IMR-90 (cell line): ENCODE data around the gene THRB. TPM values are rescaled to one million over a fixed set of nuclear protein-coding genes. Genes with fewer than 3 reads are reported as not detected.

Source experiments
- ATAC-seq: fragments of 200-7000 bp; cut with Tn5 transposase; 2 replicates; pipeline ENCODE4 v1.9.1; 2020; ENCODE audit warnings: low read depth, mild to moderate bottlenecking, moderate library complexity
- BruUV-seq: library from RNA; stranded (reverse); fragments of 400-500 nt; replicated peaks from 2 replicates; lab custom pipeline; 2021; lab: Mats Ljungman, UMichigan
- CTCF ChIA-PET: fragments of 300-600 bp; formaldehyde crosslinking; extraction: SDS; loops from one replicate; lab custom pipeline; 2021; ENCODE audit warnings: antibody characterized with exemption; lab: Yijun Ruan, JAX
- POLR2A ChIA-PET: fragments of 300-600 bp; sonication (Branson Sonifier 250); formaldehyde crosslinking; loops from one replicate; lab custom pipeline; 2022; ENCODE audit warnings: antibody characterized with exemption; ENCODE audit not compliant: unreplicated experiment; lab: Charles Lee
- DNase-seq: peaks from one replicate; pipeline ENCODE4 v3.0.0; 2013
- H2AFZ ChIP-seq: replicated peaks from 2 replicates; pipeline ENCODE3; 2013; ENCODE audit warnings: low read length, mild to moderate bottlenecking; ENCODE audit not compliant: poor library complexity
- H2AK5ac ChIP-seq: 2 replicates; pipeline ENCODE4 v1.6.1; 2013; ENCODE audit warnings: low read depth, low read length, inconsistent platforms
- H2AK9ac ChIP-seq: replicated peaks from 2 replicates; pipeline ENCODE3; 2013; ENCODE audit warnings: mild to moderate bottlenecking, low read depth, low read length, moderate library complexity; ENCODE audit not compliant: poor library complexity
- H2BK120ac ChIP-seq: 2 replicates; pipeline ENCODE4 v1.6.1; 2013; ENCODE audit warnings: low read depth, low read length, inconsistent platforms
- H2BK15ac ChIP-seq: 3 replicates; pipeline ENCODE4 v1.6.1; 2013; ENCODE audit warnings: low read depth, low read length, inconsistent platforms
- H2BK20ac ChIP-seq: 2 replicates; pipeline ENCODE4 v1.6.1; 2013; ENCODE audit warnings: low read depth, mild to moderate bottlenecking, inconsistent platforms, low read length, moderate library complexity
- H2BK5ac ChIP-seq: 2 replicates; pipeline ENCODE4 v1.6.1; 2013; ENCODE audit warnings: mild to moderate bottlenecking, low read depth, low read length, inconsistent platforms; ENCODE audit not compliant: poor library complexity, severe bottlenecking
- H3K14ac ChIP-seq: replicated peaks from 2 replicates; pipeline ENCODE4 v1.6.1; 2013; ENCODE audit warnings: low read depth, low read length, inconsistent platforms
- H3K18ac ChIP-seq: 2 replicates; pipeline ENCODE4 v1.6.1; 2013; ENCODE audit warnings: low read depth, low read length, control low read depth
- H3K23ac ChIP-seq: 2 replicates; pipeline ENCODE4 v1.6.1; 2013; ENCODE audit warnings: low read depth, low read length, inconsistent platforms
- H3K27ac ChIP-seq: 2 replicates; pipeline ENCODE4 v1.5.1; 2013; ENCODE audit warnings: mild to moderate bottlenecking, control low read depth, low read length; ENCODE audit not compliant: insufficient read depth
- H3K27me3 ChIP-seq: 2 replicates; pipeline ENCODE4 v1.6.1; 2013; ENCODE audit warnings: low read length; ENCODE audit not compliant: control insufficient read depth, insufficient read depth
- H3K36me3 ChIP-seq: 2 replicates; pipeline ENCODE4 v1.6.1; 2013; ENCODE audit warnings: low read length, mixed read lengths; ENCODE audit not compliant: control insufficient read depth, insufficient read depth
- H3K4ac ChIP-seq: 2 replicates; pipeline ENCODE4 v1.6.1; 2013; ENCODE audit warnings: low read depth, low read length, inconsistent platforms
- H3K4me1 ChIP-seq: 2 replicates; pipeline ENCODE4 v1.6.1; 2013; ENCODE audit warnings: low read length, mixed read lengths; ENCODE audit not compliant: control insufficient read depth, insufficient read depth
- H3K4me2 ChIP-seq: 2 replicates; pipeline ENCODE4 v1.6.1; 2013; ENCODE audit warnings: low read depth, mild to moderate bottlenecking, control low read depth, low read length, moderate library complexity
- H3K4me3 ChIP-seq: 2 replicates; pipeline ENCODE4 v1.5.1; 2013; ENCODE audit warnings: low read depth, mild to moderate bottlenecking, control low read depth, low read length, moderate library complexity; ENCODE audit not compliant: insufficient read depth
- H3K56ac ChIP-seq: 2 replicates; pipeline ENCODE4 v1.6.1; 2013; ENCODE audit warnings: low read length, inconsistent platforms; ENCODE audit not compliant: insufficient read depth; ENCODE audit errors: extremely low read depth
- H3K79me1 ChIP-seq, 2 experiments: 2 replicates each; pipeline ENCODE4 v1.6.1; 2013; ENCODE audit warnings: low read length in 2 of 2, inconsistent platforms in 1 of 2, low read depth in 1 of 2
- H3K9ac ChIP-seq: 2 replicates; pipeline ENCODE4 v1.6.1; 2013; ENCODE audit warnings: low read depth, low read length, control low read depth
- H3K9me1 ChIP-seq: 2 replicates; pipeline ENCODE4 v1.6.1; 2013; ENCODE audit warnings: low read length, inconsistent platforms; ENCODE audit not compliant: insufficient read depth
- H3K9me3 ChIP-seq: 2 replicates; pipeline ENCODE4 v1.6.1; 2013; ENCODE audit warnings: low read length; ENCODE audit not compliant: control insufficient read depth, insufficient read depth
- H4K20me1 ChIP-seq: 2 replicates; pipeline ENCODE4 v1.6.1; 2013; ENCODE audit warnings: low read length, inconsistent platforms; ENCODE audit not compliant: insufficient read depth
- H4K5ac ChIP-seq: 2 replicates; pipeline ENCODE4 v1.6.1; 2013; ENCODE audit warnings: mild to moderate bottlenecking, low read depth, low read length, control low read depth
- H4K8ac ChIP-seq, 2 experiments: 2 replicates each; pipeline ENCODE4 v1.6.1; 2013; ENCODE audit warnings: low read depth in 2 of 2, low read length in 2 of 2, control low read depth in 1 of 2, inconsistent platforms in 1 of 2
- H4K91ac ChIP-seq: 2 replicates; pipeline ENCODE4 v1.6.1; 2013; ENCODE audit warnings: low read depth, low read length, inconsistent platforms; ENCODE audit not compliant: insufficient read depth
- BHLHE40 ChIP-seq: fragments of 150-350 bp; IDR thresholded peaks from 2 replicates; pipeline ENCODE4 v1.6.1; 2016; ENCODE audit warnings: mild to moderate bottlenecking, low read depth, low read length
- CHD1 ChIP-seq: IDR thresholded peaks from 2 replicates; pipeline ENCODE4 v1.6.1; 2012; ENCODE audit warnings: low read depth, low read length, improper control_type of control experiment
- CTCF ChIP-seq: conservative IDR thresholded peaks from 2 replicates; pipeline ENCODE4 v1.5.1; 2012; ENCODE audit warnings: mild to moderate bottlenecking, low read depth, low read length, improper control_type of control experiment
- FOS ChIP-seq: fragments of 150-350 bp; IDR thresholded peaks from 2 replicates; pipeline ENCODE4 v1.6.1; 2016; ENCODE audit warnings: low read depth, low read length
- MAFK ChIP-seq: IDR thresholded peaks from 2 replicates; pipeline ENCODE4 v1.6.1; 2012; ENCODE audit warnings: low read depth, low read length, improper control_type of control experiment
- MAZ ChIP-seq: IDR thresholded peaks from 2 replicates; pipeline ENCODE4 v1.6.1; 2012; ENCODE audit warnings: low read depth, mild to moderate bottlenecking, low read length, improper control_type of control experiment, moderate library complexity, borderline replicate concordance
- MXI1 ChIP-seq: IDR thresholded peaks from 2 replicates; pipeline ENCODE4 v1.6.1; 2012; ENCODE audit warnings: low read depth, mild to moderate bottlenecking, low read length, moderate library complexity, borderline replicate concordance
- NFE2L2 ChIP-seq: fragments of 150-350 bp; IDR thresholded peaks from 2 replicates; pipeline ENCODE4 v1.6.1; 2016; ENCODE audit warnings: low read depth, mild to moderate bottlenecking, low read length
- POLR2A ChIP-seq: IDR thresholded peaks from 2 replicates; pipeline ENCODE4 v1.6.1; 2012; ENCODE audit warnings: mild to moderate bottlenecking, low read depth, low read length
- RAD21 ChIP-seq: IDR thresholded peaks from 2 replicates; pipeline ENCODE4 v1.6.1; 2012; ENCODE audit warnings: low read length, improper control_type of control experiment
- RCOR1 ChIP-seq: IDR thresholded peaks from 2 replicates; pipeline ENCODE4 v1.6.1; 2012; ENCODE audit warnings: mild to moderate bottlenecking, low read length, improper control_type of control experiment; ENCODE audit not compliant: insufficient replicate concordance
- RFX5 ChIP-seq: IDR thresholded peaks from 2 replicates; pipeline ENCODE4 v1.8.0; 2012; ENCODE audit warnings: low read depth, mild to moderate bottlenecking, low read length, moderate library complexity
- SMC3 ChIP-seq: fragments of 150-350 bp; IDR thresholded peaks from 2 replicates; pipeline ENCODE4 v1.6.1; 2016; ENCODE audit warnings: low read depth, mild to moderate bottlenecking, antibody characterized with exemption, low read length, moderate library complexity
- USF2 ChIP-seq: fragments of 150-350 bp; IDR thresholded peaks from 2 replicates; pipeline ENCODE4 v1.6.1; 2017; ENCODE audit warnings: mild to moderate bottlenecking, antibody characterized with exemption, low read length, low read depth
- WGBS, 2 experiments: methylation state at CpG; one replicate each; pipeline versions ENCODE4 v1.1.5 to v1.1.7; 2013; ENCODE audit warnings: missing lambda C conversion rate in 2 of 2; ENCODE audit not compliant: insufficient read length in 1 of 2; ENCODE audit errors: extremely low coverage in 2 of 2; 5-methylcytosine and 5-hydroxymethylcytosine counted together
- dilution Hi-C: fragments of 300-500 bp; cut with HindIII; formaldehyde crosslinking; loops from one replicate; pipeline ENCODE4 v1.14.3; 2018; ENCODE audit warnings: low sequenced_read_pairs; ENCODE audit not compliant: unreplicated experiment
- in situ Hi-C: fragments of 300-500 bp; cut with MboI; formaldehyde crosslinking; loops from 3 replicates; pipeline ENCODE4 v1.14.3; 2019; ENCODE audit warnings: low sequenced_read_pairs, inconsistent platforms, mixed read lengths
- intact Hi-C: fragments of 100-400 bp; cut with micrococcal nuclease; formaldehyde crosslinking; loops from 2 replicates; pipeline ENCODE4 v1.10.0; 2022
- polyA plus RNA-seq, 3 experiments: library from polyadenylated mRNA; depleted of rRNA; stranded (reverse); fragments of >200 nt; gene quantifications; 2 replicates each; pipeline ENCODE4 v1.2.3, GENCODE V29; 2012; ENCODE audit warnings: low replicate concordance in 1 of 3
- total RNA-seq: library from RNA; depleted of rRNA; stranded (reverse); fragments of >200 nt; gene quantifications from 2 replicates; pipeline ENCODE4 v1.2.3, GENCODE V29; 2012
- TF ChIP-seq, protein P1 (sequence below): fragments of 150-350 bp; IDR thresholded peaks from 2 replicates; pipeline ENCODE4 v1.6.1; 2016; ENCODE audit warnings: low read depth, mild to moderate bottlenecking, low read length, moderate library complexity, borderline replicate concordance

Gene THRB
- total and polyA plus RNA-seq, 2 of the 4 experiments (the other 2 are of a cell fraction) = under 0.01 TPM; not detected in 1

- no peak overlapping the region for H3K9ac ChIP-seq
- no peak overlapping the region for H2BK15ac ChIP-seq
- BruUV-seq = no TSS peak
- H4K91ac ChIP-seq = no peak overlapping the region
- no peaks in the 10 kb centered on the region for H3K4me1 ChIP-seq
- H3K4me2 ChIP-seq = no peak overlapping the region
- in situ Hi-C loops = no loop called here
- H3K18ac ChIP-seq = no peak overlapping the region
- H3K56ac ChIP-seq = no peak overlapping the region
- dilution Hi-C loops = no loop called here
- H3K4ac ChIP-seq = no peak overlapping the region
- DNase-seq = no peak
- H2BK5ac ChIP-seq = no peak overlapping the region
- whole genome bisulfite sequencing, 2 experiments = no CpG with 5 or more reads among the region's 1 CpG
- H3K27ac ChIP-seq = no peak overlapping the region
- H4K8ac ChIP-seq = no peak overlapping the region
- no peak overlapping the region for H4K5ac ChIP-seq
- intact Hi-C loops = no loop called here
- ChIA-PET POLR2A (no interaction called here), CTCF (interaction anchor here (0.6 kb wide), 1 partner anchor 306 kb away, joined by 3 read pairs; no protein-coding TSS in a partner anchor)
- no peaks in the 10 kb centered on the region; the same call in 1 of the 2 replicates for H3K9me1 ChIP-seq
- no peaks in the 10 kb centered on the region for H3K9me3 ChIP-seq
- H3K36me3 ChIP-seq = no peaks in the 10 kb centered on the region
- ATAC-seq = no peak
- TF ChIP-seq, protein P1, sequence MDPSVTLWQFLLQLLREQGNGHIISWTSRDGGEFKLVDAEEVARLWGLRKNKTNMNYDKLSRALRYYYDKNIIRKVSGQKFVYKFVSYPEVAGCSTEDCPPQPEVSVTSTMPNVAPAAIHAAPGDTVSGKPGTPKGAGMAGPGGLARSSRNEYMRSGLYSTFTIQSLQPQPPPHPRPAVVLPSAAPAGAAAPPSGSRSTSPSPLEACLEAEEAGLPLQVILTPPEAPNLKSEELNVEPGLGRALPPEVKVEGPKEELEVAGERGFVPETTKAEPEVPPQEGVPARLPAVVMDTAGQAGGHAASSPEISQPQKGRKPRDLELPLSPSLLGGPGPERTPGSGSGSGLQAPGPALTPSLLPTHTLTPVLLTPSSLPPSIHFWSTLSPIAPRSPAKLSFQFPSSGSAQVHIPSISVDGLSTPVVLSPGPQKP = no peak
- TF ChIP-seq BHLHE40 (no peak), NFE2L2 (no peak), MXI1 (no peak), USF2 (no peak), CTCF (no peak), FOS (no peak), MAZ (no peak), CHD1 (no peak), SMC3 (no peak), RFX5 (no peak), MAFK (no peak), RAD21 (no peak), POLR2A (no peak), RCOR1 (no peak)
- H3K27me3 ChIP-seq = peaks cover 2% of the 10 kb centered on the region; the same call in 1 of the 2 replicates
- no peak overlapping the region for H2AFZ ChIP-seq
- H3K14ac ChIP-seq = no peak overlapping the region
- H3K79me1 ChIP-seq = no peaks in the 10 kb centered on the region
- no peak overlapping the region for H3K23ac ChIP-seq
- no peak overlapping the region for H2BK20ac ChIP-seq
- no peak overlapping the region for H2AK9ac ChIP-seq
- H2AK5ac ChIP-seq = no peak overlapping the region
- H4K20me1 ChIP-seq = no peaks in the 10 kb centered on the region
- H3K4me3 ChIP-seq = no peak overlapping the region
- H2BK120ac ChIP-seq = no peak overlapping the region
These were observed 145.2 kb downstream of the THRB start for GRCh38 chr3:24349367-24350019.
